IMR-90 (cell line): ENCODE results near the gene PLA2G4D.

ENCODE experiments used
- BHLHE40 ChIP-seq: fragments of 150-350 bp; IDR thresholded peaks from 2 replicates; pipeline ENCODE4 v1.6.1; 2016; ENCODE audit warnings: mild to moderate bottlenecking, low read depth, low read length
- CEBPB ChIP-seq: IDR thresholded peaks from 2 replicates; pipeline ENCODE4 v1.6.1; 2012; ENCODE audit warnings: low read depth, low read length, improper control_type of control experiment
- CTCF ChIP-seq: conservative IDR thresholded peaks from 2 replicates; pipeline ENCODE4 v1.5.1; 2012; ENCODE audit warnings: mild to moderate bottlenecking, low read depth, low read length, improper control_type of control experiment
- MAZ ChIP-seq: IDR thresholded peaks from 2 replicates; pipeline ENCODE4 v1.6.1; 2012; ENCODE audit warnings: low read depth, mild to moderate bottlenecking, low read length, improper control_type of control experiment, moderate library complexity, borderline replicate concordance
- MXI1 ChIP-seq: IDR thresholded peaks from 2 replicates; pipeline ENCODE4 v1.6.1; 2012; ENCODE audit warnings: low read depth, mild to moderate bottlenecking, low read length, moderate library complexity, borderline replicate concordance
- NFE2L2 ChIP-seq: fragments of 150-350 bp; IDR thresholded peaks from 2 replicates; pipeline ENCODE4 v1.6.1; 2016; ENCODE audit warnings: low read depth, mild to moderate bottlenecking, low read length
- POLR2A ChIP-seq: IDR thresholded peaks from 2 replicates; pipeline ENCODE4 v1.6.1; 2012; ENCODE audit warnings: mild to moderate bottlenecking, low read depth, low read length
- RAD21 ChIP-seq: IDR thresholded peaks from 2 replicates; pipeline ENCODE4 v1.6.1; 2012; ENCODE audit warnings: low read length, improper control_type of control experiment
- RFX5 ChIP-seq: IDR thresholded peaks from 2 replicates; pipeline ENCODE4 v1.8.0; 2012; ENCODE audit warnings: low read depth, mild to moderate bottlenecking, low read length, moderate library complexity
- SMC3 ChIP-seq: fragments of 150-350 bp; IDR thresholded peaks from 2 replicates; pipeline ENCODE4 v1.6.1; 2016; ENCODE audit warnings: low read depth, mild to moderate bottlenecking, antibody characterized with exemption, low read length, moderate library complexity
- USF2 ChIP-seq: fragments of 150-350 bp; IDR thresholded peaks from 2 replicates; pipeline ENCODE4 v1.6.1; 2017; ENCODE audit warnings: mild to moderate bottlenecking, antibody characterized with exemption, low read length, low read depth

GRCh38 chr15:42100021-42100800 lies 5.8 kb upstream of the PLA2G4D start:
- TF ChIP-seq CTCF: no peak
- no peak for TF ChIP-seq MXI1
- TF ChIP-seq POLR2A: no peak
- no peak for TF ChIP-seq RFX5
- no peak for TF ChIP-seq SMC3
- no peak for TF ChIP-seq MAZ
- TF ChIP-seq CEBPB: no peak
- no peak for TF ChIP-seq NFE2L2
- TF ChIP-seq RAD21: no peak
- TF ChIP-seq BHLHE40: no peak
- TF ChIP-seq USF2: no peak
